ENCODE results near the gene XDH. TPM values are rescaled to one million over a fixed set of nuclear protein-coding genes. Genes with fewer than 3 reads are reported as not detected.

The XDH gene
- total and polyA plus RNA-seq, 3 experiments from 2014 or later, result not detected

DNA sequence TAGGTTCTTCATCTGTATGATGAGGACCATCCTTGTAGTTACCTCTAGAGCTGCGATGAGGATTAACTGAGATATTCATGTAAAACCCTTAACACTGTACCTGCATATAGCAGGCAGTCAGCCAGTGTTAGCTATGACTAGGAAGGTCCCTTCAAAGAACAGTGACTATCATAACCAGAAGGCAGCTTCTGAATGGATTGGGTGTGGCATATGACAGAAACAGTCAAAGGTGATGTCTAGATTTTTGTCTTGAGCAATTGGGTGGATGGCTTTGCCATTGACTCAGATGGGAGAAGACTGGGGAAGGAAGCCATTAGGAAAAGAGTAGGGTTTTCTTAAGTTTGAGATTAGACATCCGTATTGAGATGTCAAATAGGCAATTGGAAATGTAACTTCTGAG lies 15.7 kb downstream of the XDH start:
- Histone ChIP-seq H3K9me3 (ENCODE audit: low read length) (no peaks in the 10 kb centered on the region), H3K4me3 (ENCODE audit: low read length) (no peak overlapping the region), H3K4me1 (ENCODE audit: insufficient read depth, low read length) (no peaks in the 10 kb centered on the region), H3K27ac (ENCODE audit: low read depth, low read length) (no peak overlapping the region), H3K27me3 (ENCODE audit: insufficient read depth, low read length, poor library complexity, severe bottlenecking) (no peaks in the 10 kb centered on the region), H3K36me3 (ENCODE audit: insufficient read depth, low read length) (no peaks in the 10 kb centered on the region)
- Mint-ChIP-seq H3K27ac (no peak overlapping the region), H3K4me1 (no peaks in the 10 kb centered on the region), H3K36me3 (no peaks in the 10 kb centered on the region), H3K9me3 (peaks cover 0 to 5% (median 0%) of the 10 kb centered on the region in 5 donors), H3K27me3 (peaks cover 2 to 30% of the 10 kb centered on the region in 2 donors), H3K4me3 (no peak overlapping the region)
- CTCF ChIA-PET, result no interaction called here
- DNase-seq, result no peak
- POLR2A ChIA-PET, result no interaction called here

DNA sequence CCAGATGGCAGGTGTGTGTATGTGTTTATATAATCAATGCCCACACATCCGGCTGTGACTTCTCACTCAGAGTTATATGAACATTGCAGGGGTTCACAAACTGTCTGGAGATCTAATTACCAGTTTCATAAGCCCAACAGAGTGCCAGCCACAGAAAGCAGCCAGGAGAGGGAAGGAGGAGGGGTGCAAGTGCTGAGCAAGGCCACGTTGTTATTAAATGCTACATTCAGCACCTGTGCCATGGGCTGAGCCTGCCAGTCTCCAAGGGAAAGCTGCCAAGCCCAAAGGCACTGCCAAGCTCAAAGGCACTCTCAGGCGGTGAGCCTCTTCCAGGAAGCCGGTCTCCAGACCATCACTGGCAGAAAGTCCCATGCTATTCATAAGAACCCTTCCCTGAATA lies 17.4 kb downstream of the XDH start:
- no peaks in the 10 kb centered on the region for H3K27me3 ChIP-seq (ENCODE audit: insufficient read depth, low read length, poor library complexity, severe bottlenecking)
- no peaks in the 10 kb centered on the region for H3K4me1 Mint-ChIP-seq
- no peak overlapping the region for H3K27ac Mint-ChIP-seq
- no peaks in the 10 kb centered on the region for H3K36me3 ChIP-seq (ENCODE audit: insufficient read depth, low read length)
- ChIA-PET CTCF (no interaction called here), POLR2A (no interaction called here)
- H3K4me3 ChIP-seq (ENCODE audit: low read length), result no peak overlapping the region
- H3K27me3 Mint-ChIP-seq, result peaks cover 2 to 38% of the 10 kb centered on the region in 2 donors
- H3K36me3 Mint-ChIP-seq, result no peaks in the 10 kb centered on the region
- peaks cover 0 to 5% (median 0%) of the 10 kb centered on the region in 5 donors for H3K9me3 Mint-ChIP-seq
- H3K9me3 ChIP-seq (ENCODE audit: low read length), result no peaks in the 10 kb centered on the region
- H3K4me1 ChIP-seq (ENCODE audit: insufficient read depth, low read length), result no peaks in the 10 kb centered on the region
- no peak for DNase-seq
- H3K4me3 Mint-ChIP-seq, result no peak overlapping the region
- no peak overlapping the region for H3K27ac ChIP-seq (ENCODE audit: low read depth, low read length)

DNA sequence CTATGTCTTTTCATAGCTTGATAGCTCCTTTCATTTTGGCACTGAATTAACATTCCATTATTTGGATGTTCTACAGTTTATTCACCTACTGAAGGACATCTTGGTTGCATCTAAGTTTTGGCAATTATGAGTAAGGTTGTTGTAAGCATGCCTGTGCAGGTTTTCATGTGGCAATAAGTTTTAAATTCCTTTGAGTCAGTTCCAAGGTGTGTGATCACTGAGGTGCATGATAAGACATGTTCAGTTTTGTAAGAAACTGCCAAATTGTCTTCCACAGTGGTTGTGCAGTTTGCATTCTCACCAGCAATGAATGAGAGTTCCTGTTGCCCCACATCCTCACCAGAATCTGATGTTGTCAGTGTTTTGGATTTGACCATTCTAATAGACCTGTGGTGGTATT lies 24.2 kb downstream of the XDH start:
- Mint-ChIP-seq H3K36me3 (no peaks in the 10 kb centered on the region), H3K4me1 (no peaks in the 10 kb centered on the region), H3K9me3 (no peaks in the 10 kb centered on the region), H3K4me3 (no peak overlapping the region), H3K27me3 (peaks cover 0 to 8% of the 10 kb centered on the region in 2 donors), H3K27ac (no peak overlapping the region)
- DNase-seq, result no peak
- no peaks in the 10 kb centered on the region for H3K27me3 ChIP-seq (ENCODE audit: insufficient read depth, low read length, poor library complexity, severe bottlenecking)
- CTCF ChIA-PET, result no interaction called here
- POLR2A ChIA-PET, result no interaction called here
- no peaks in the 10 kb centered on the region for H3K4me1 ChIP-seq (ENCODE audit: insufficient read depth, low read length)
- H3K9me3 ChIP-seq (ENCODE audit: low read length), result no peaks in the 10 kb centered on the region
- H3K4me3 ChIP-seq (ENCODE audit: low read length), result no peak overlapping the region
- H3K36me3 ChIP-seq (ENCODE audit: insufficient read depth, low read length), result no peaks in the 10 kb centered on the region
- H3K27ac ChIP-seq (ENCODE audit: low read depth, low read length), result no peak overlapping the region

DNA sequence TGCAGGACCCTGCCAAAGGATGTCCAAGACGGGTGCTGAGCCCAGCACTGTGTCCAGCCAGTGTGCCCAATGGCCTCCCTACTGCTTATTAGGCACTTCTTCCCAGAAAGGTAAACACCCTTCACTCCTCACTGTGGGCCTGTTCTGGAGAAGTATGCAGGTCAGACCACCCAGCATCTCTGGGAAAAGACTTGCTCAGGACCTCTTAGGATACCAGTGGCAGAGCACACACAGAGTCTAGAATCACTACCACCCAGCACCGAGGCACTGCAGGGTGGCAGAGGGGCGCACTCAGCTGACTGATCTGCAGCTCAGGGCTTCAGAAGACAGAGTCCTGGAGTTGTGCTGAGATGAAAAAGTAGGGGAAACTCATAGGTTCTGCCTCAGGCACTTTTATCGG lies 25.8 kb downstream of the XDH start:
- Mint-ChIP-seq H3K9me3 (no peaks in the 10 kb centered on the region), H3K27me3 (peaks cover 0 to 8% of the 10 kb centered on the region in 2 donors), H3K4me1 (no peaks in the 10 kb centered on the region), H3K27ac (no peak overlapping the region), H3K36me3 (no peaks in the 10 kb centered on the region), H3K4me3 (no peak overlapping the region)
- Histone ChIP-seq H3K9me3 (ENCODE audit: low read length) (no peaks in the 10 kb centered on the region), H3K4me1 (ENCODE audit: insufficient read depth, low read length) (no peaks in the 10 kb centered on the region), H3K36me3 (ENCODE audit: insufficient read depth, low read length) (no peaks in the 10 kb centered on the region), H3K27me3 (ENCODE audit: insufficient read depth, low read length, poor library complexity, severe bottlenecking) (no peaks in the 10 kb centered on the region), H3K4me3 (ENCODE audit: low read length) (no peak overlapping the region), H3K27ac (ENCODE audit: low read depth, low read length) (no peak overlapping the region)
- CTCF ChIA-PET, result interaction anchor here (1.6 kb wide), 1 partner anchor 13 kb away, joined by 4 read pairs; no protein-coding TSS in a partner anchor
- POLR2A ChIA-PET, result no interaction called here
- no peak for DNase-seq

DNA sequence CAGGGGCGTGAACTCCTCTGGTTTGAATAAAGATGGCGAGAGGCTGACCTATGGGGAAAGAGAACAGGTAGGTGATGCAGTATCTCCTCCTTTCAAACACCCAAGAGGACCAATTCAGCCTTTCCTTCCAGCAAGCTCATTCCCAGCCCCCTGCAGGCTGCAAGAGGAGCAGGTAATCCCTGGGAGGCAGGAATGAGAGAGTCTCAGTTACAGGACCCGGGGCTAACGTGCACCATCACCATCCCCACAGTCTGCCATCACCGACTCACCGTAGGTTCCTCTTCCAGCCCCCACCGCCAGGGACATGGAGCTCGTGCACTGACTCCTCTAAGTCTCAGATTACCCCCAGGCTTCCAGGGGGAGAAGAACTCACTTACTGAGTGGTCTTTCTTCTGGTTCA lies 26.7 kb downstream of the XDH start:
- Histone ChIP-seq H3K9me3 (ENCODE audit: low read length) (no peaks in the 10 kb centered on the region), H3K27ac (ENCODE audit: low read depth, low read length) (no peak overlapping the region), H3K4me1 (ENCODE audit: insufficient read depth, low read length) (no peaks in the 10 kb centered on the region), H3K4me3 (ENCODE audit: low read length) (no peak overlapping the region), H3K36me3 (ENCODE audit: insufficient read depth, low read length) (no peaks in the 10 kb centered on the region), H3K27me3 (ENCODE audit: insufficient read depth, low read length, poor library complexity, severe bottlenecking) (no peaks in the 10 kb centered on the region)
- ChIA-PET CTCF (interaction anchor here (1.6 kb wide), 1 partner anchor 14 kb away, joined by 4 read pairs; no protein-coding TSS in a partner anchor), POLR2A (no interaction called here)
- Mint-ChIP-seq H3K4me1 (no peaks in the 10 kb centered on the region), H3K9me3 (no peaks in the 10 kb centered on the region), H3K27me3 (peaks cover 0 to under 1% of the 10 kb centered on the region in 2 donors), H3K4me3 (no peak overlapping the region), H3K36me3 (no peaks in the 10 kb centered on the region), H3K27ac (no peak overlapping the region)
- no peak for DNase-seq

DNA sequence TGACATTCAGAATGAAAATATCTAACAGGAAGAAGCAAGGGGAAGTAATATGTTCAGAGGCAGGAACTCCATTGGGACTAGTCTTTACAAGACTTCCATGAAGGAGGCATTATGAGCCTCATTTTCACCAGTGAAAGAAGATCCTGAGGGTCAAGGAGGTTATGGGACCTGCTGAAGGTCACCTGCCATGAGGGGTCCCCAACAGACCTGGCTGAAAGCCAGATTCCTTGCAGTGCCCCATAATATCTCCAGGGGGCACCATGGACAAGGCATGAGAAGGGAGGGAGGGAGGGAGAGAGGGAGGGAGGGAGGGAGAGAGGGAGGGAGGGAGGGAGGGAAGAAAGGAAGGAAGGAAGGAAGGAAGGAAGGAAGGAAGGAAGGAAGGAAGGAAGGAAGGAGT lies 27.9 kb downstream of the XDH start:
- Histone ChIP-seq H3K9me3 (ENCODE audit: low read length) (no peaks in the 10 kb centered on the region), H3K36me3 (ENCODE audit: insufficient read depth, low read length) (no peaks in the 10 kb centered on the region), H3K4me3 (ENCODE audit: low read length) (no peak overlapping the region), H3K27ac (ENCODE audit: low read depth, low read length) (no peak overlapping the region), H3K4me1 (ENCODE audit: insufficient read depth, low read length) (no peaks in the 10 kb centered on the region), H3K27me3 (ENCODE audit: insufficient read depth, low read length, poor library complexity, severe bottlenecking) (no peaks in the 10 kb centered on the region)
- no peak for DNase-seq
- Mint-ChIP-seq H3K36me3 (no peaks in the 10 kb centered on the region), H3K4me3 (no peak overlapping the region), H3K27ac (no peak overlapping the region), H3K27me3 (peaks cover 0 to under 1% of the 10 kb centered on the region in 2 donors), H3K9me3 (no peaks in the 10 kb centered on the region), H3K4me1 (no peaks in the 10 kb centered on the region)
- ChIA-PET CTCF (no interaction called here), POLR2A (no interaction called here)

DNA sequence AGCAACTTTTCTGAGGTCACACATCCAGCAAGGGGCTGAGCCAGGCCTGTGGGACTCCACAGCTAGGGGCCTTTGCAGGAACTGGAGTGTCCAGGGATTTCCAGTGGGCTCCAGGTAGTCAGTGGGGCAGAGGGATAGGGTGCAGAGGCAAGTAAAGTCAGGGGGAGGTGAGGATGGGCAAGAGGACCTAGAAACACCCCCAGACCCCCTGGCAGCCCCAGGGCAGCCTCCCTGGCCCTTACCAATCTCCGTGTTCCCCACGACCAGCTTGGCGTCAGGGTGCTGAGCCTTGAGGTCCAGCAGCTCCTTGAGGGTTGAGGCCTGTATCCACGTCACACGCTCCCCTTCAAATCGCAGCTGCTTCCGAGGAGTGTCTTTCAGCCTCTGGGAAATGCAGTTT lies 28.4 kb downstream of the XDH start:
- H3K9me3 ChIP-seq (ENCODE audit: low read length), result no peaks in the 10 kb centered on the region
- Mint-ChIP-seq H3K27ac (no peak overlapping the region), H3K27me3 (peaks cover 0 to 4% of the 10 kb centered on the region in 2 donors), H3K9me3 (no peaks in the 10 kb centered on the region), H3K36me3 (no peaks in the 10 kb centered on the region), H3K4me1 (no peaks in the 10 kb centered on the region), H3K4me3 (no peak overlapping the region)
- ChIA-PET POLR2A (no interaction called here), CTCF (no interaction called here)
- no peaks in the 10 kb centered on the region for H3K27me3 ChIP-seq (ENCODE audit: insufficient read depth, low read length, poor library complexity, severe bottlenecking)
- no peaks in the 10 kb centered on the region for H3K4me1 ChIP-seq (ENCODE audit: insufficient read depth, low read length)
- no peaks in the 10 kb centered on the region for H3K36me3 ChIP-seq (ENCODE audit: insufficient read depth, low read length)
- DNase-seq, result no peak
- no peak overlapping the region for H3K27ac ChIP-seq (ENCODE audit: low read depth, low read length)
- H3K4me3 ChIP-seq (ENCODE audit: low read length), result no peak overlapping the region

DNA sequence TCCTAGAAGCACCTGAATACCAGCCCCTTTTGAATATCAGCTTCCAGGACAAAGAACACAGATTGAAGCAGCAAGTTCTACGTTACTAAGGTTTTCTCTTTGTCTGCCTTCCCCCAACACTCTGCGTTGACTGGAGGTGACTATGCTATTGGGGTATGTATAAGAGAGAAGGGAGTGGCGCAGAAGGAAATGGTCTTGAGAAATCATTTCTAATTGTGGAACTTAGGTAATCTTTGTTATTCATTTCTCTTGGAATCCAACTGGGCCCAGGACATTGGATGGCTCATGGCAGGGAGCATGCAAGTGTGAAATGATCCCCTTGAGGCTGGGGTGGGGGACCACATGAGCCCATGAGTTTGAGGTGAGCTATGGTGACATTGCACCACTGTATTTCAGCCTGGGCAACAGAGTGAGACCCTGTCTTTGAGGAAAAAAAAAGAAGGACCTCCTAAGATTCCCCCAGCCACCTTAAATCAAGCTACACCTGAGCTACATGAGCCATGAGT lies 29.7 kb downstream of the XDH start:
- no peak for DNase-seq
- Mint-ChIP-seq H3K9me3 (no peaks in the 10 kb centered on the region), H3K27me3 (peaks cover 0 to 4% of the 10 kb centered on the region in 2 donors), H3K4me3 (no peak overlapping the region), H3K4me1 (no peaks in the 10 kb centered on the region), H3K27ac (no peak overlapping the region), H3K36me3 (no peaks in the 10 kb centered on the region)
- H3K27me3 ChIP-seq (ENCODE audit: insufficient read depth, low read length, poor library complexity, severe bottlenecking), result no peaks in the 10 kb centered on the region
- no peak overlapping the region for H3K4me3 ChIP-seq (ENCODE audit: low read length)
- no peaks in the 10 kb centered on the region for H3K4me1 ChIP-seq (ENCODE audit: insufficient read depth, low read length)
- no peak overlapping the region for H3K27ac ChIP-seq (ENCODE audit: low read depth, low read length)
- POLR2A ChIA-PET, result no interaction called here
- H3K36me3 ChIP-seq (ENCODE audit: insufficient read depth, low read length), result no peaks in the 10 kb centered on the region
- CTCF ChIA-PET, result no interaction called here
- no peaks in the 10 kb centered on the region for H3K9me3 ChIP-seq (ENCODE audit: low read length)

DNA sequence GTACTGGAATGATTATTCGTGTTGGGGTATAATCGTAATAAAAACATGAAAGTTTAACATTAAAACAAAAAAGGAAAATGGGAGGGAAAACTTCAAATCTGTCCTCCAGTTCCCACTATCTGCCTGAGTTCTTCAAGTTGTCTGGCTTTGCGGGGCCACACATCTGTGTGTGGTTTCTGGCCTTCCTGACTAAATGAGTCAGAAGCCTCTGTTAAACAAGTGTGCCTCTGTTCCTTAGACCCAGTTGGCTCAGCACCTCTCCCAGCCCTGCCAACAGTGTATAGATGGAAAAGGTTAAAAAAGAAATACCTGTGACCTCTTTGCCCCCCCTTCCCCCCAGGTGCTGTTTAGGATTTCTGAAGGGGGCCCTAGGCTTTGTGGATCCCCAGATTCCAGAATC lies 30.2 kb downstream of the XDH start:
- H3K27me3 ChIP-seq (ENCODE audit: insufficient read depth, low read length, poor library complexity, severe bottlenecking), result no peaks in the 10 kb centered on the region
- no peaks in the 10 kb centered on the region for H3K36me3 ChIP-seq (ENCODE audit: insufficient read depth, low read length)
- no peak overlapping the region for H3K4me3 ChIP-seq (ENCODE audit: low read length)
- ChIA-PET CTCF (no interaction called here), POLR2A (no interaction called here)
- Mint-ChIP-seq H3K4me3 (no peak overlapping the region), H3K4me1 (no peaks in the 10 kb centered on the region), H3K36me3 (no peaks in the 10 kb centered on the region), H3K27ac (no peak overlapping the region), H3K9me3 (no peaks in the 10 kb centered on the region), H3K27me3 (peaks cover 0 to 4% of the 10 kb centered on the region in 2 donors)
- H3K4me1 ChIP-seq (ENCODE audit: insufficient read depth, low read length), result no peaks in the 10 kb centered on the region
- H3K27ac ChIP-seq (ENCODE audit: low read depth, low read length), result no peak overlapping the region
- H3K9me3 ChIP-seq (ENCODE audit: low read length), result no peaks in the 10 kb centered on the region
- no peak for DNase-seq
